ENCODE results near the gene CHIC1.

Gene CHIC1

GRCh38 chrX:73562458-73562857 is 539 bp upstream of the CHIC1 start:
- Histone ChIP-seq H3F3A (ENCODE audit: insufficient read depth, low read length) (no peaks in the 10 kb centered on the region), H3K9me3 (ENCODE audit: low read length) (no peaks in the 10 kb centered on the region), H3K9me2 (ENCODE audit: low read depth, low read length) (no peaks in the 10 kb centered on the region), H4K20me1 (ENCODE audit: insufficient read depth, low read length) (no peaks in the 10 kb centered on the region), H3K36me3 (ENCODE audit: insufficient read depth, low read length) (no peaks in the 10 kb centered on the region), H3K4me1 (ENCODE audit: insufficient read depth, low read length, severe bottlenecking) (peaks cover 26% of the 10 kb centered on the region), H3K79me2 (ENCODE audit: insufficient read depth, low read length) (no peaks in the 10 kb centered on the region), H3K4me3 (ENCODE audit: low read depth, low read length, poor library complexity, severe bottlenecking) (peak overlapping the region; percentile 91), H2AFZ (ENCODE audit: low read length) (peak overlapping the region; percentile 90), H3K4me2 (ENCODE audit: low read length) (peak overlapping the region; percentile 90), H3K27me3 (ENCODE audit: insufficient read depth, low read length) (no peaks in the 10 kb centered on the region), H3K27ac (ENCODE audit: low read depth, low read length, poor library complexity, severe bottlenecking) (peak overlapping the region; percentile 59), H3K9ac (ENCODE audit: low read length) (peak overlapping the region; percentile 93)
- no peak for TF ChIP-seq CTCF (IDR thresholded peaks at IDR 0.05; ENCODE audit: low read length)
- no peak for TF ChIP-seq EZH2 (IDR thresholded peaks at IDR 0.05; ENCODE audit: borderline replicate concordance, low read length)

- TF ChIP-seq CTCF (IDR thresholded peaks at IDR 0.05; ENCODE audit: low read length): no peak
- TF ChIP-seq EZH2 (IDR thresholded peaks at IDR 0.05; ENCODE audit: borderline replicate concordance, low read length): no peak
- Histone ChIP-seq H4K20me1 (ENCODE audit: insufficient read depth, low read length) (no peaks in the 10 kb centered on the region), H3K9ac (ENCODE audit: low read length) (peak overlapping the region; percentile 93), H3K9me3 (ENCODE audit: low read length) (no peaks in the 10 kb centered on the region), H2AFZ (ENCODE audit: low read length) (no peak overlapping the region), H3K4me1 (ENCODE audit: insufficient read depth, low read length, severe bottlenecking) (peaks cover 26% of the 10 kb centered on the region), H3K36me3 (ENCODE audit: insufficient read depth, low read length) (no peaks in the 10 kb centered on the region), H3K9me2 (ENCODE audit: low read depth, low read length) (no peaks in the 10 kb centered on the region), H3F3A (ENCODE audit: insufficient read depth, low read length) (no peaks in the 10 kb centered on the region), H3K27ac (ENCODE audit: low read depth, low read length, poor library complexity, severe bottlenecking) (peak overlapping the region; percentile 80), H3K4me3 (ENCODE audit: low read depth, low read length, poor library complexity, severe bottlenecking) (peak overlapping the region; percentile 91), H3K27me3 (ENCODE audit: insufficient read depth, low read length) (no peaks in the 10 kb centered on the region), H3K79me2 (ENCODE audit: insufficient read depth, low read length) (no peaks in the 10 kb centered on the region), H3K4me2 (ENCODE audit: low read length) (peak overlapping the region; percentile 92)
These were observed 706 bp downstream of the CHIC1 start for GRCh38 chrX:73563738-73564068.

- no peak for TF ChIP-seq EZH2 (IDR thresholded peaks at IDR 0.05; ENCODE audit: borderline replicate concordance, low read length)
- TF ChIP-seq CTCF (IDR thresholded peaks at IDR 0.05; ENCODE audit: low read length): no peak
- no peak overlapping the region for H2AFZ ChIP-seq (ENCODE audit: low read length)
- no peaks in the 10 kb centered on the region for H4K20me1 ChIP-seq (ENCODE audit: insufficient read depth, low read length)
- H3K27ac ChIP-seq (ENCODE audit: low read depth, low read length, poor library complexity, severe bottlenecking): no peak overlapping the region
- no peaks in the 10 kb centered on the region for H3K9me3 ChIP-seq (ENCODE audit: low read length)
- H3K4me1 ChIP-seq (ENCODE audit: insufficient read depth, low read length, severe bottlenecking): no peaks in the 10 kb centered on the region
- no peak overlapping the region for H3K4me2 ChIP-seq (ENCODE audit: low read length)
- no peaks in the 10 kb centered on the region for H3F3A ChIP-seq (ENCODE audit: insufficient read depth, low read length)
- no peaks in the 10 kb centered on the region for H3K9me2 ChIP-seq (ENCODE audit: low read depth, low read length)
- no peaks in the 10 kb centered on the region for H3K27me3 ChIP-seq (ENCODE audit: insufficient read depth, low read length)
- H3K79me2 ChIP-seq (ENCODE audit: insufficient read depth, low read length): no peaks in the 10 kb centered on the region
- no peak overlapping the region for H3K9ac ChIP-seq (ENCODE audit: low read length)
- H3K36me3 ChIP-seq (ENCODE audit: insufficient read depth, low read length): no peaks in the 10 kb centered on the region
- H3K4me3 ChIP-seq (ENCODE audit: low read depth, low read length, poor library complexity, severe bottlenecking): no peak overlapping the region
These were observed 14.4 kb downstream of the CHIC1 start for GRCh38 chrX:73577361-73577760.

All from OCI-LY1 (cell line).